Endothelial cell of umbilical vein (primary cell): ENCODE data around the gene RRP36.

Experiments used
- JUN ChIP-seq: IDR thresholded peaks from 2 replicates; pipeline ENCODE4 v1.6.1; 2011; ENCODE audit warnings: borderline replicate concordance, low read depth; ENCODE audit not compliant: insufficient read length, insufficient read depth
- TF ChIP-seq, protein P1 (sequence below), 2 donors: IDR thresholded peaks; 1 replicate in 1 of 2; 2 replicates in 1 of 2; pipeline ENCODE4 v1.5.1; 2011; ENCODE audit warnings: low read length in 2 of 2, mild to moderate bottlenecking in 2 of 2, moderate library complexity in 2 of 2, control low read depth in 1 of 2, inconsistent platforms in 1 of 2, low read depth in 1 of 2; ENCODE audit not compliant: insufficient read depth in 1 of 2; ENCODE audit errors: extremely low read depth in 1 of 2

DNA sequence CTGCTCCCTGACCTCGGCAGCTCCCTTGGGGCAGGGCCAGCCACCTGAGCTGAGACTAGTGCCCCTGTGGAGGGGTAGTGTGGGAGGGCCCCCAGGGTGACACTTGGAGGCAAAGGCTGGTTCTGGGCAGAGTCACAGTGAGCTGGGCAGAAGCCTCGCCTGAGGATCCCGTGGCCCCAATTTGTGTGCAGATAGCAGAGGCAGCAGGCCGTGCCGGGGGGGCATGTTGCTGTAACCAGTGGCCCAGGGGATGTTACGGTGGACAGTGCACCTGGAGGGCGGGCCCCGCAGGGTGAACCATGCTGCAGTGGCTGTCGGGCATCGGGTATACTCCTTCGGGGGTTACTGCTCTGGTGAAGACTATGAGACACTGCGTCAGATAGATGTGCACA, 4.5 kb upstream of the RRP36 start:
- TF ChIP-seq, protein P1, sequence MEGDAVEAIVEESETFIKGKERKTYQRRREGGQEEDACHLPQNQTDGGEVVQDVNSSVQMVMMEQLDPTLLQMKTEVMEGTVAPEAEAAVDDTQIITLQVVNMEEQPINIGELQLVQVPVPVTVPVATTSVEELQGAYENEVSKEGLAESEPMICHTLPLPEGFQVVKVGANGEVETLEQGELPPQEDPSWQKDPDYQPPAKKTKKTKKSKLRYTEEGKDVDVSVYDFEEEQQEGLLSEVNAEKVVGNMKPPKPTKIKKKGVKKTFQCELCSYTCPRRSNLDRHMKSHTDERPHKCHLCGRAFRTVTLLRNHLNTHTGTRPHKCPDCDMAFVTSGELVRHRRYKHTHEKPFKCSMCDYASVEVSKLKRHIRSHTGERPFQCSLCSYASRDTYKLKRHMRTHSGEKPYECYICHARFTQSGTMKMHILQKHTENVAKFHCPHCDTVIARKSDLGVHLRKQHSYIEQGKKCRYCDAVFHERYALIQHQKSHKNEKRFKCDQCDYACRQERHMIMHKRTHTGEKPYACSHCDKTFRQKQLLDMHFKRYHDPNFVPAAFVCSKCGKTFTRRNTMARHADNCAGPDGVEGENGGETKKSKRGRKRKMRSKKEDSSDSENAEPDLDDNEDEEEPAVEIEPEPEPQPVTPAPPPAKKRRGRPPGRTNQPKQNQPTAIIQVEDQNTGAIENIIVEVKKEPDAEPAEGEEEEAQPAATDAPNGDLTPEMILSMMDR (IDR thresholded peaks at IDR 0.05; ENCODE audit: extremely low read depth in 1 of 2, insufficient read depth in 1 of 2, low read depth in 1 of 2, low read length in 2 of 2), result no peak
- TF ChIP-seq JUN, result no peak
